SK-N-SH treated with all-trans-retinoic acid at 6 μM for 48 hours (cell line): ENCODE data around the gene DAD1.

Experiments
- ARNTL ChIP-seq: fragments of 450-650 bp; formaldehyde crosslinking; IDR thresholded peaks from 2 replicates; pipeline ENCODE4 v1.5.0; 2020; ENCODE audit warnings: low read depth, mild to moderate bottlenecking, moderate library complexity, borderline replicate concordance
- CREB5 ChIP-seq: fragments of 250-450 bp; sonication (Bioruptor Pico); IDR thresholded peaks from 2 replicates; pipeline ENCODE4 v1.5.1; 2020; ENCODE audit warnings: low read depth, mild to moderate bottlenecking, moderate library complexity
- CSDC2 ChIP-seq: fragments of 250-450 bp; sonication (Bioruptor Pico); IDR thresholded peaks from 2 replicates; pipeline ENCODE4 v1.5.0; 2020; ENCODE audit warnings: mild to moderate bottlenecking, moderate library complexity
- ISL1 ChIP-seq: fragments of 250-450 bp; sonication (Bioruptor Pico); IDR thresholded peaks from 2 replicates; pipeline ENCODE4 v2.1.2; 2022; ENCODE audit warnings: mild to moderate bottlenecking, moderate library complexity
- PATZ1 ChIP-seq: fragments of 250-450 bp; sonication (Bioruptor Pico); IDR thresholded peaks from 2 replicates; pipeline ENCODE4 v1.8.0; 2020; ENCODE audit warnings: mild to moderate bottlenecking, moderate library complexity, borderline replicate concordance
- PPARA ChIP-seq: fragments of 250-450 bp; sonication (Bioruptor Pico); IDR thresholded peaks from 2 replicates; pipeline ENCODE4 v1.5.0; 2020; ENCODE audit warnings: mild to moderate bottlenecking, borderline replicate concordance
- RARB ChIP-seq: fragments of 250-450 bp; sonication (Bioruptor Pico); IDR thresholded peaks from 2 replicates; pipeline ENCODE4 v1.8.0; 2021; ENCODE audit warnings: mild to moderate bottlenecking, moderate library complexity
- SNAI2 ChIP-seq: fragments of 250-450 bp; sonication (Bioruptor Pico); IDR thresholded peaks from 2 replicates; pipeline ENCODE4 v1.5.0; 2020; ENCODE audit warnings: mild to moderate bottlenecking, moderate library complexity
- TCF4 ChIP-seq: fragments of 250-450 bp; sonication (Bioruptor Pico); IDR thresholded peaks from 2 replicates; pipeline ENCODE4 v1.8.0; 2021; ENCODE audit warnings: mild to moderate bottlenecking, moderate library complexity, borderline replicate concordance
- TOX ChIP-seq: fragments of 250-450 bp; sonication (Bioruptor Pico); IDR thresholded peaks from 2 replicates; pipeline ENCODE4 v1.8.0; 2021; ENCODE audit warnings: mild to moderate bottlenecking, moderate library complexity, borderline replicate concordance
- ZFP30 ChIP-seq: fragments of 450-650 bp; formaldehyde crosslinking; IDR thresholded peaks from 2 replicates; pipeline ENCODE4 v1.5.0; 2022; ENCODE audit warnings: mild to moderate bottlenecking, moderate library complexity
- TF ChIP-seq, protein P1 (sequence below): fragments of 250-450 bp; sonication (Bioruptor Pico); IDR thresholded peaks from 2 replicates; pipeline ENCODE4 v1.5.1; 2021; ENCODE audit warnings: mild to moderate bottlenecking, moderate library complexity

DNA sequence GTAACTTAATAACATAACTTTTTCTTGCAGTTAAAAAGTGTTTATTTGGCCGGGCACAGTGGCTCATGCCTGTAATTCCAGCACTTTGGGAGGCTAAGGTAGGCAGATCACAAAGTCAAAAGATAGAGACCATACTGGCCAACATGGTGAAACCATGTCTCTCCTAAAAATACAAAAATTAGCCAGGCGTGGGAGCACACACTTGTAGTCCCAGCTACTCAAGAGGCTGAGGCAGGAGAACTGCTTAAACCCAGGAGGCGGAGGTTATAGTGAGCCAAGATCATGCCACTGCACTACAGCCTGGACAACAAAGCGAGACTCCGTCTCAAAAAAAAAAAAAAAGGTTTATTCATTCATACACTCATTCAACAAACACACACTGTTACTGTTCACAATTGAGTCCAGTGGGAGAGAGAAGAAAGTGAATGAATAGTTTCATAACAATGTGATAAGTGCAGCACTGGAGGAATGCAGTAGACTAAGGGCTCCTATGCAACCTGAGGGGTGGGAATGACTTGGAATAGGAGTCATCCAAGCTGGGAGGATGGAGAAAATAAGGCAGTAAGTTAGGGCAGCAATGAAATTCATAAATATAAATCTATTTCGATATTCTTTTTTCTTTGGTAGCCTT lies 19.8 kb downstream of the DAD1 start:
- TF ChIP-seq CREB5 (CRISPR knock-in tag) (no peak), ISL1 (CRISPR knock-in tag) (no peak), RARB (CRISPR knock-in tag) (no peak), CSDC2 (no peak), PATZ1 (CRISPR knock-in tag) (no peak), ZFP30 (no peak), TCF4 (CRISPR knock-in tag) (no peak), SNAI2 (CRISPR knock-in tag) (no peak), PPARA (no peak), TOX (CRISPR knock-in tag) (no peak), ARNTL (CRISPR knock-in tag) (no peak)
- TF ChIP-seq, protein P1, sequence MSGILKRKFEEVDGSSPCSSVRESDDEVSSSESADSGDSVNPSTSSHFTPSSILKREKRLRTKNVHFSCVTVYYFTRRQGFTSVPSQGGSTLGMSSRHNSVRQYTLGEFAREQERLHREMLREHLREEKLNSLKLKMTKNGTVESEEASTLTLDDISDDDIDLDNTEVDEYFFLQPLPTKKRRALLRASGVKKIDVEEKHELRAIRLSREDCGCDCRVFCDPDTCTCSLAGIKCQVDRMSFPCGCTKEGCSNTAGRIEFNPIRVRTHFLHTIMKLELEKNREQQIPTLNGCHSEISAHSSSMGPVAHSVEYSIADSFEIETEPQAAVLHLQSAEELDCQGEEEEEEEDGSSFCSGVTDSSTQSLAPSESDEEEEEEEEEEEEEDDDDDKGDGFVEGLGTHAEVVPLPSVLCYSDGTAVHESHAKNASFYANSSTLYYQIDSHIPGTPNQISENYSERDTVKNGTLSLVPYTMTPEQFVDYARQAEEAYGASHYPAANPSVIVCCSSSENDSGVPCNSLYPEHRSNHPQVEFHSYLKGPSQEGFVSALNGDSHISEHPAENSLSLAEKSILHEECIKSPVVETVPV (CRISPR knock-in tag) = no peak
